Ishikawa (cell line): ENCODE data around the gene LIPE.

Experiments
- CEBPB ChIP-seq: IDR thresholded peaks from 2 replicates; pipeline ENCODE4 v1.6.1; 2012
- CREB1 ChIP-seq: IDR thresholded peaks from 2 replicates; pipeline ENCODE4 v1.6.1; 2012; ENCODE audit warnings: low read depth
- EGR1 ChIP-seq: IDR thresholded peaks from 2 replicates; pipeline ENCODE4 v1.6.1; 2012
- EP300 ChIP-seq: IDR thresholded peaks from 2 replicates; pipeline ENCODE4 v1.6.1; 2012; ENCODE audit warnings: borderline replicate concordance
- FOXM1 ChIP-seq: IDR thresholded peaks from 2 replicates; pipeline ENCODE4 v1.6.1; 2012; ENCODE audit warnings: low read depth, borderline replicate concordance
- MAX ChIP-seq: IDR thresholded peaks from 2 replicates; pipeline ENCODE4 v1.6.1; 2012
- NFIC ChIP-seq: IDR thresholded peaks from 2 replicates; pipeline ENCODE4 v1.6.1; 2012
- RAD21 ChIP-seq: IDR thresholded peaks from 2 replicates; pipeline ENCODE4 v1.6.1; 2012; ENCODE audit warnings: low read depth
- REST ChIP-seq: IDR thresholded peaks from 2 replicates; pipeline ENCODE4 v1.6.1; 2012; ENCODE audit warnings: low read depth, mild to moderate bottlenecking
- TAF1 ChIP-seq: IDR thresholded peaks from 2 replicates; pipeline ENCODE4 v1.6.1; 2012; ENCODE audit warnings: low read depth, mild to moderate bottlenecking
- TCF12 ChIP-seq: IDR thresholded peaks from 2 replicates; pipeline ENCODE4 v1.6.1; 2012; ENCODE audit warnings: low read depth
- TEAD4 ChIP-seq: IDR thresholded peaks from 2 replicates; pipeline ENCODE4 v1.6.1; 2012
- USF1 ChIP-seq: IDR thresholded peaks from 2 replicates; pipeline ENCODE4 v1.6.1; 2012
- YY1 ChIP-seq: IDR thresholded peaks from 2 replicates; pipeline ENCODE4 v1.6.1; 2012; ENCODE audit warnings: low read depth
- ZBTB7A ChIP-seq: IDR thresholded peaks from 2 replicates; pipeline ENCODE4 v1.6.1; 2012; ENCODE audit warnings: low read depth

LIPE gene

GRCh38 chr19:42466521-42467182 lies 39.5 kb upstream of the LIPE start:
- TF ChIP-seq EP300 (no peak), TCF12 (no peak), REST (no peak), NFIC (no peak), CEBPB (no peak), USF1 (no peak), YY1 (no peak), ZBTB7A (no peak), CREB1 (no peak), RAD21 (no peak), TEAD4 (no peak)

DNA sequence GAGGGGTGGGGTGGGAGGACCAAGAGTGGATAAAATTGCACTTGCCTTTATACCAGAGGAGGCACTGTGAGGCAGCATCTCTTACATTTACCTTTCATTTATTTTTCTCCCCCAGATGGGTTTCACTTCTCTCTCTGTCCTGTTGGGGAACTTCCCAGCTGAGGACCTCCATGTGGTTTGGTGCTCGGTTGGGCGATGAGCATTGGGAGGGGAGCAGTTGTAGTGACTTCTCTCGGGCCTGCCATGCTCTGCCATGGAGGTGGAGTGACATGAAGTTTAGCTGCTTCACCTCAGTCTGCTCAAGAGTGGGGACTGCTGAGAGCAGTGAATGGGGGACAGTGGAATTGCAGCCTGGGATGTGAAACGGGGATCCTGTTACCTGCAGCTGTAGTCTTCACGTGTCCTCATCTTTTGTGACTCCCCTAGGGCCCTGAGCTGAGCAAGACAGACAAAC lies 38.7 kb upstream of the LIPE start:
- TF ChIP-seq YY1 (no peak), EGR1 (no peak), TCF12 (no peak), ZBTB7A (no peak), NFIC (no peak), REST (no peak), MAX (no peak), CREB1 (no peak), RAD21 (no peak), TEAD4 (no peak), TAF1 (no peak)

DNA sequence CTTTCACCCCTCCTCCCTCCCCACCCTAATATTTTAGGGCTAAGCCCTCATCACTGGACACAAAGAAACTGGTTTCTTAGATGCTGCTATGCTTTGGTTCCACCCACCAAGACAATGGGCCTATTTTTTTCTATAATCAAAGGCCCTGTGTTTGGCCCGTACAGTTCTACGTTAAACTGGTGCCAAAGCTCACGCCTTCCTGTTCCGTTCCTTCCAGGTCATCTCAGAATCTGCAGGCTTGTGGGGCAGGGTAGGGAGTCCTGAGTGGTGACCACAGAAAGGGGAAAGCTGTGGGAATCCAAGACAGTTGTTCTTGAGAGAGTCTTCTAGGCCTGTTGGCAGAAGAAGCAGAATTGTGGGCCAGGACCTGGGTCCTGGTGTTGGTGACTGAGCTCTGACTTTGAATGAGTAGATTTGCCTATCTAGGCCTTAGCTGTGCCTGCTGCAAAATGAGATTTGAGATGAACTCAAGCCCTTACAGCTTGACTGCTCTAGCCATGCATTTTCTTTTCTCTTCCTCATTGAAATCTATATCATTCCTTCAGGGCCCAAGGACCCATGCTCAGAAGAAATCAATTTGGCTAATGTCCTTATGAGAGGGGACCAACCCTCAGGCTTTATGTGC lies 34.6 kb upstream of the LIPE start:
- TF ChIP-seq EGR1: no peak
- TF ChIP-seq USF1: no peak
- no peak for TF ChIP-seq MAX
- no peak for TF ChIP-seq ZBTB7A
- no peak for TF ChIP-seq CEBPB
- no peak for TF ChIP-seq NFIC
- no peak for TF ChIP-seq FOXM1
- no peak for TF ChIP-seq RAD21
- no peak for TF ChIP-seq YY1
- no peak for TF ChIP-seq TCF12

- TF ChIP-seq FOXM1: no peak
- TF ChIP-seq ZBTB7A: no peak
- no peak for TF ChIP-seq EGR1
- TF ChIP-seq USF1: no peak
- TF ChIP-seq TCF12: no peak
- TF ChIP-seq REST: no peak
- no peak for TF ChIP-seq TAF1
- TF ChIP-seq RAD21: no peak
- no peak for TF ChIP-seq CREB1
These were observed 32.7 kb upstream of the LIPE start for GRCh38 chr19:42459926-42460325.
